ENCODE results near the gene CHMP2A. TPM values are rescaled to one million over a fixed set of nuclear protein-coding genes. Genes with fewer than 3 reads are reported as not detected.
A peak's percentile ranks its signal among the peaks of the same experiment; 100 is the strongest.

CHMP2A gene
- total RNA-seq, 1 donor from 2014 or later, result 98.8 TPM

DNA sequence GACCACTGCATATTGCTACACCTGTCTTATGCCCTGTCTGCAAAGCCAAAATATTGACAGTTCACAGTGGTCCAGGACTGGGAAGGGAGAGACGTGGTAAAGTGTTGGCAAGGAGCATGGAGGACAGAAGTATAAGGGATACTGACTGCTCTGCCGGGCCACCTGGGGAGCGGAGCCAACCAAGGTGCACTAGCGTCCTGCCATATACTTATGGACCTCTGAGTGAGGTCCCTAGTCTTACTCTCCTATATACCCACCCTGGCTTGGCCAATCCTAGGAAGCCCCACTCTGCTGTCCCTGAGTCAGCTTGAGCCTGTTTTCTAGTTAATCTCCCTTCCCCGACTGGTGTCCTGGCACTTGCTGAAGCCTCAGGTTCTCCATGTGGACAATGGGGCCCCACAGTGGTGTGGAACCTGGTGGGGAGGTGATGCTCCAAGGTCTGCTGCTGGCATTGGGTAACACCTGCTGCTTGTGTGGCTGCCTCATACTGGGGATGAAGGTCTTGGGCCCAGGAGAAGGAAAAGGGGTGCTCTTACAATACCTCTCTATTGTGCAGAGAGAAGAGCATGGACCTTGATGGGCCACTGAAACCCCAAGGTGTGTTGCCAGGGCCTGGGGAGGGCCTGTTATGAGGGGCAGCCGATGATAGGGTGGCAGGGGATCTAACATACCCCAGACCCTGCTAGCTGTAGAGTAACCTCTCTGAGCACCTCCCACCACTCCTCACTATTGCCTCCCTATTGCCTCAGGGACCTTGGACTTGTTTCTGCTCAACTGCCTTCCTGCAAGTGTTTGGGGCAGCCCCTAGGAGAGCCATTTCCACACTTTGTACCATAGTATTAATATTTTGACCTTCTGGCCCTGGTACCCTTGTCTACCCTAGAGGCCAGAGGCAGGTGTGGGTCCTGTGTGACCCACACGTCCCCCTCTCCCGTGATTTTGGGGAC is 17.8 kb downstream of the CHMP2A start:
- ATAC-seq, result peak; percentile 48

DNA sequence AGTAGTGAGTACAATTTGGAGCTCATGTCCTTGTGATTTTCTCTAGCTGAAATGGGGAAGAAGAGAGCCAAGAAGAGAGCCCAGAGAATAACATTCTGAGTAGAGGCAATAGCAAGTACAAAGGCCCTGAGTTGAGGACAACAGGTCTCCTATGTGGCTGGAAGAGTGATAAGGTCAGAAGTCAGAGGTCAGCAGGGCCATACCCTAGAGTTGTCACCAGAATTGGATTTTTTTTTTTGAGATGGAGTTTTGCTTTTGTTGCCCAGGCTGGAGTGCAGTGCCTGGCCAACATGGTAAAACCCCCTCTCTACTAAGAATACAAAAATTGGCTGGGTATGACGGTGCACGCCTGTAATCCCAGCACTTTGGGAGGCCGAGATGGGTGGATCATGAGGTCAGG is 19.0 kb downstream of the CHMP2A start:
- ATAC-seq, result no peak

DNA sequence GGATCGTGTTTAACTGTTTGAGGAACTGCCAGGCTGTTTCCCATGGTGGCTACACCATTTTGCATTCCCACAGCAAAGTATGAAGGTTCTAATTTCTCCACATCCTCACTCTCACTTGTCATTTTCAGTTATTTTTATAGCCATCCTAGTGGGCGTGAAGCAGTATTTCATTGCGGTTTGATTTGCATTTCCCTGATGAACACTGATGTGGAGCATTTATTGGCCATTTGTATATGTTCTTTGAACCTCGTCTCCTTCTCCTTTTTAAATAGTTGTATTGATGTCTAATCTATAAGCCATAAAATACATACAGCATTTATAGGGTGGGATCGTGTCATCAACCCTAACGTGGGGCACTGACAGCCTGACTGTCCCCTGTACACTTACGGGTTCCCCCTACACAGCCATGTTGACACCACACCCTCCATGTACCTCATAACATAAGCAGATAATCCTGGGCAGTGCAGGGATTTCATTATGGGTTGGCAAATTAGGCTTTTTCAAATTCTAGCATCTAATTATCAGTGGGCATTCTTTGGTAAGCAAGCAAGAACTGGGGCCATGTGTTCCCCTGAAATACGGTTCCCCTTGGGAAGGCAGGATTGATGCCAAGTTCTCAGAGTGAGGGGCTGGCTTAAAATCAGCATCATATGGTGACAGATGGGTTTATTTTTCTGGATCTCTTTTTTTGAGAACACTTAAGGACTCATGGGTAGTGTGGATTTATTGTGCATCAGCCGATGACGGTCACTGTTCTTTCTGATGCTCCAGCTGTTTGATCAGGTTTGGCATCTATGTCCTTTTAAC is 23.7 kb downstream of the CHMP2A start:
- no peak for ATAC-seq

DNA sequence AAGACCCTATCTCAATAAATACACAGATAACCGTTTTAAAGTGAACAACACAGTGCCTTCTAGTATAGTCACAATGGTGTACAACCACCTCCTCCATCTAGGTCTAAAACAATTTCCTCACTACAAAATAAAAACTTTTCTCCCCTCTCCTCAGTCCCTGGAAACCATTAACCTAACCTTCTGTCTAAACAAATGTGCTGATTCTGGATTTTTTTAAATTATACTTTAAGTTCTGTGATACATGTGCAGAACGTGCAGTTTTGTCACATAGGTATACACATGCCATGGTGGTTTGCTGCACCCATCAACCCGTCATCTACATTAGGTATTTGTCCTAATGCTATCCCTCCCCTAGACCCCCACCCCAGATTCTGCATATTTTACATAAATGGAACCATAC is 25.5 kb downstream of the CHMP2A start:
- ATAC-seq, result no peak

DNA sequence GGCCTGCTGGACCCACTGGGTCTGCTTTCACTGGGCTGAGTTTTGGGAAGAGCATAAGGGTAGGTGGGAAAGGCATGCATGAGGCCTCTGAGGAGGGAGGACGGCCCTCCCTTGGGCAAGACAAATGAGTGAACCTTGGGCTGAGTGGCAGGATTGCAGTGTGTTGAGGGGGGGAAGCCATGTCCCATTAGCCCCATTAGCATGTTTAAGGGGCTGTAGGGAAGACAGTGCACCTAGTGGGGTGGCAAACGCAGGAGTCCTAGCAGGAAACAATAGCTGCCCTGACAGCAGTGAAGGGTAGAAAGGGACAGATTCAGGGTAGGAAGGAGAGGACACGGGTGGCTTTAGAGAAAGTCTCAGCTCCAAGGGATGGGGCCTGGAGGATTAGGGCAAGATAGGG is 32.2 kb downstream of the CHMP2A start:
- ATAC-seq, result no peak

DNA sequence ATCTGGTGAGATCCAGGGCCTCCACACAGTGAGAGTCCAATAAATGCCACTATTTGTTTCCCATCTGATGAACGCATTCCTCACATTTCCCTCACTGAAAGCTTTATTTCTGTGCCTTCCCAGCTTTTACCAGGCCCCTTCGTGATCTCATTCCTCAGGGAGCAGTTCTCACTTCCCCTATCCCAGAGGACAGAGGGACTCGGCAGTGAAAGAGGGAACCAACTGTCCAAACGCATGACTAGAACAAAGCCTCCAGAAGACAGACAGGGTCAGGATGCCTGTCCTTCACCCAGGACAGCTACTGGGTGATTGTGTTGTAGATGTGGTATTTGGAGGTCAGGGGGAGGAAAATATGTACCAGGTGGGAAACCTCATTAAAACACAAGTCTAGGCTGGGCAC is 33.3 kb downstream of the CHMP2A start:
- ATAC-seq, result no peak

DNA sequence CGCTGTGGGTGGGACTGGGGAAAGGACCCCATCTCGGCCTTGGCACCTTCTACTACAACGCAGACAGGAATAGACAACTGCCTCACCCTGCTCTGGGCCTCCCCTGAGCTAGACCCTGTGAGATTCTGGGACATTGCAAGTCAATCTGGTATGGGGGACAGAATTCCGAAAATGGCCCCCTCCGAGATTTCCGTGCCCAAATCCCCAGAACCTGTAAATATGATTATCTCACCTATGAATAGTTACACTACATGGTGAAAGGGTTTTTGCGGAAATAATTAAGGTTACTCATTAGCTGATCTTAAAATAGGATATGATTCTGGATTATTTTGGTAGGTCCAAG is 34.7 kb downstream of the CHMP2A start:
- ATAC-seq, result no peak

DNA sequence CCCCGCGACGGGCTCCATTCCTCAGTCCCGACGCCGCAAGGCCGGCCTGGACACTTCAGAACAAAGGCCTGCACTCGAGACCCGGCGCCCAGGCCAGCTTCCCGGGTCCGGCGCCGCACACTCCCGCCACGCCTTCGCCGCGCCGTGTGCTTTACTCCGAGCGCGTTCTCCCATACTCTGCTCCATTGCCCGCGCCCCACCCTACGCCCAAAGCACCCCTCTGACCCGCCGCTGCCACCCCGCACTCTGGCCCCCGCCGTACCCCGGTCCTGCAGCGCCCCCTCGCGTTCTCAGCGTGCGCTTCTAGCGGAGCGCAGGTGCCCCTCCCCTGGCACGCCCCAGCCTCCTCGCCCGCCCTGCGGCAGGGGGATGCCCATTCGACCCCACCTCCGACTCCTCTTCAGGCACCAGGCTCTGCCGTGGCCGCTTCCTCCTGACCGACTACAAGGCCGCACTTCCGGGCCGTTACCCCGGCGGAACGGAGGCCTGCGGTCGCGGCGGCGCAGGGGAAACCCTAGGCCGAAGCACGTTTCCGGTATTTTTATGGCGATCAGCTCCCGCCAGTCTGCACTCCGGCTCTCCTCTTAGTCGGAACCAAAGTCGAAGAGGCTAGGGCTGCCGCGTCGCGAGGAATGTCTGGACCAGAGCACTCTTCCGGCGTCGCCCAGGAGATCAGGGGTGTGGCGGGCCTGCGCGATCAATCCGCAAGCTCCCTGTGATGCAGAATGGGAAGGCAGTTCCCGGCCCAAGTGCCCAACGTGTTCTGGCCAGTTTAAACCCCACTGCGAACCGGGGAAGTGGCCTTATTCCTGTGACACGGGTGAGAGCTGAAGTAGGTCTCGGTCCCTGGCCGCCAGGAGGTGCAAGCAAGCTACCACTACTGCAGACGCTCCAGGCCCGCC is 35.3 kb downstream of the CHMP2A start, which contains the start of gene ZBTB45:
Gene ZBTB45, minus strand, starts transcription at position 456 of the 902 bp plus-strand sequence. CDS start 2,137 bp downstream, outside the sequence.
- ATAC-seq, result peak; percentile 83

DNA sequence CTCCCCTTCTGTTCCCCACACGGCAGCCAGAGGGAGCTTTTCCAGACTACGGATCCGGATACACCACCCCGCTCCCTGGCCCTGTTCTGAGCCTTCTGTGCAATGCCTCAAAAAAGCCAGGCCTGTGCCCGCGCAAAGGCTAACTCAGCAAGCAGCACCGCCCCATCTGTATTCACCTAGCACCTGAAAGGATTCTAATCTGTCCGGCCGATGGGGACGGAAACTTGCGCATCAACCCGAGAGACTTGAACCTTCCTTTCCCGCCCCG is 35.9 kb downstream of the CHMP2A start:
- ATAC-seq, result peak; percentile 46

DNA sequence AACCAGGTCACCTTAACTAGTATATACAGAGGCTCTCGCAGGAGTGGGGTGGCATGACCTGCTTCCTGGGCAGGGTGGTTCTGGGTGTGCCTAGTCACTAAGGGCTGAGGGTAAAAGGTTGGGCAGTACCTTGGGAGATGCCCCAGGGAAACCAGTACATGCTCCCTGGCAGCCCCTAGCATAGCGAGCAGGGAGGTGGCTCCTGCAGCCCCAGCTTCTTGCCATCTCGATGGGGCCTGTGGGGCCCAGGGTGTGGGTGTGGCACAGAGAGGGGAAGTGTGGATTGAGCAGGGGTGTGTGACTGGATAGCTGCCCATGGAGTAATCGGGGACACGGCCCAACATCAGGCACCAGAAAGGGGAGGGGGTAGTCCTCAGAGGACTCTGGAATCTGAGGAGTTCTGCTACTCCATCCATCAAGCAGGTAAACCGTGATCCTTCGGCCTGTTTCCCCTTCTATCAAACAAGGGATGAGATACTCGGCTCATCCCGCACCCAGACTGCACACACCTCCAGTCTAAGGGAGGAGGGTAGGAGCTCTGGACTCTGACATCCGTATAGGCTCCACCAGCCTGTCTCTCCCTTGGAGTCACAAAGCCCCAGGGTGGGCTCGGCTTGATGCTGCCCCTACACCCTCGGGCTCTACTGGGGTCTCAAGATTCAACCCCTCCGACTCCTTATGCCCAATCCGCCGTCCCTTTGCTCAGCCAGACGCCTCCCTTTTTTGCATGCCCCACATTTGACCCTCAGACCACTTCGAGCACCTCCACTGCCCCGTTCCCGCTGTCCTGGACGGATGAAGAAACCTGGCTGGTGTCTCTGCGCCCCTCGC is 36.4 kb downstream of the CHMP2A start:
- ATAC-seq, result peak; percentile 11

DNA sequence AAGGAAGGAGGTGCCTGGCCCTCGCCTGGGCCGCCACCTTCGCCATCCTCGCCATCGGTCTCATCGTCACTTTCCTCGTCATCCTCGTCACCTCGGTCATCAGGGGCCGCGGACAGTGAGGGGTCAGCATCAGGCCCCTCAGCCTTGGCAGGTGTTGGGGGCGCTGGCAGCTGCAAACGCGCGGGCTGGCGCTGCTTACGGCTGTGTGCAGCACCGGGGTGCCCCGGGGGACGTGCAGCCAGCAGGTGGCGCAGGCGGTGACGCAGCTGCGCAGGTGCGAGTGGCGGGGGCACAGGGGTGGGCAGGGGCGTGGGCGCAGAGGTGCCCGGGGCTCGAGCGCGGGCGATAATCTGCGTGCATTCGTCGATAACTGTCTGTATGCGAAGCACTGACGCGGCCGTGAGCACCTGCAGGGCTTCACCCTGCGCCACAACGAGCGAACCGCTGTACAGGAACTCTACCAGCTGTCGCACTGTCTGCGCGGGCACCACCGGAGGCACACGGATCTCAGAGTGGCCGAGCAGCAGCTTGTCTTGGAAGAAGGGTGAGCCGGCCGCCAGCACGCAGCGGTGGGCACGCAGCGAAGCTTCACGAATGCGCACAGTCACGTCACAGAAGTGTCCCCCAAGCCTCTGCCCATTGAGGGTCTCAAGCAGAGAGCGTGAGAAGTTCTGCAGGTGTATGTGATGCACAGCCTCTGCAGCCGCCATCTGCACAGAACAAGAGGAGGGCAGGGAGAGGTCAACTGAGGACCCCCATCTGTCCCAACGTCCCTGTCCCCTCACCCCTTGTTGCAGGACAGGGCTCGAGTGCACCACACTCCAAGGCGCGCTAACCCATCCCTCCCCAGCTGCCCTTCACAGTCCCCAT is 37.7 kb downstream of the CHMP2A start:
- no peak for ATAC-seq

DNA sequence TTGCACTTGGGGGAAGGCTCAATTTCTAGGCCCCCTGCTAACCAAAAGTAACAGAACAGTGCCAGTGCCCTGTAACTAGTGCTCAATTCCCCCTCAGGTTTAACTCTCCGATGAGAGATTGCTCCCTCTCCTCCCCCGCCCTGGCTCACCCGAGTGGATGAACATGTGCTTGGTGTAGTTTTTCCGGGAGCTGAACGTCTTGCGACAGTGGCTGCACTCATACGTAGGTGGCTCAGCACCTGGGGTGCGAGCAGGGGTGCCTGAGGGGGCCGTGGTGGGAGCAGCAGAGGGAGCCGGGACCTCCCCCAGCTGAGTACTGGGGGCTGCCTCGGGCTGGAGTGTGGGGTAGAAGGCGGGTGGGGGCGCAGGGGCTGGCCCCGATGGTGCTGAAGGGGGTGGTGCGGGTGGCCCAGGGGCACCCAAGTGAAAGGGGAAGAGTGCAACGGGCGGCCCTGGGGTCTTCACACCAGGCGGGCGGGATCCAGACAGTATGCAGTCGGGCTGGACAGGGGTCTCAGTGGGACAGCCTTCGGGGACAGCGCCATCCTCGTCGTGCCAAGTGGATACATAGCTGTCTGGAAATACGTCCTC is 38.6 kb downstream of the CHMP2A start:
- ATAC-seq, result no peak

DNA sequence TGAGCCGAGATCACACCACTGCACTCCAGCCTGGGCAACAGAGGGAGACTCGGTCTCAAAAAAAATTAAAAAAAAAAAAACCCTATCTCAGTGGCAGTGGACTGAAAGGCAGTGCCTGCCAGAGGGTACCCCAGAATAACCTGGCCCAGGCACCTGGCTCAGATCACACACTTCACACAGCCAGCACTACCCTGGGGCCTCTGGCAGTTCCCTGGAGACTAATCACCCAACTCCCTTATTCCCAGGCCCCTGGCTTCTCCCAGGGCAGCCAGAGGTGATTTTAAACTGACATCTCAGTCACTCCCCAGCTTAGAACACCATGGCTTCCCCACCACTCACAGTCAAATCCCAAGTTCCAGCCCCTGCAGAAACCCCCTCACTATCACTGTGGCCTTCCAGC is 39.6 kb downstream of the CHMP2A start:
- no peak for ATAC-seq

DNA sequence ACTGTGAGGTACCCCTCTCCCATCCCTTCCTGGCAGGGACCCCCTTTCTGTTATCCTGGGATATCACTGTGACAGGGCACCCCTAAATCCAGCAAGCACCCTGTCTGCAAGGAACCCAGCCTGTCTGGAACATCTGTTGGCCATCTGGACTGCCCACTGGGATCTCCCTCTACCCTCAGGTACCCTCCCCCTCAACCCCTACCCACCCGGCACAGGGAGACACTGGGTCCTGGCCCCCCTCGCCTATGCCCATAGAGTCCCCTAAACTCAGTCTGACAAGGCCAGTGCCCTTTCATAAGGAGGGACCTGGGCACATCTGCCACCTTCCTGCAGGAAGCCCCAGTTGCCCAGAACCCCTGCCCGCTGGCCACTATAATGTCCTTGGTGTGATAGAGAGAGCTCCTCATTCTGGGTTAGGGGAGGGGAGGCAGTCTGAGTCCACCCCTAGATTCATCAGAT is 40.3 kb downstream of the CHMP2A start:
- ATAC-seq, result no peak

DNA sequence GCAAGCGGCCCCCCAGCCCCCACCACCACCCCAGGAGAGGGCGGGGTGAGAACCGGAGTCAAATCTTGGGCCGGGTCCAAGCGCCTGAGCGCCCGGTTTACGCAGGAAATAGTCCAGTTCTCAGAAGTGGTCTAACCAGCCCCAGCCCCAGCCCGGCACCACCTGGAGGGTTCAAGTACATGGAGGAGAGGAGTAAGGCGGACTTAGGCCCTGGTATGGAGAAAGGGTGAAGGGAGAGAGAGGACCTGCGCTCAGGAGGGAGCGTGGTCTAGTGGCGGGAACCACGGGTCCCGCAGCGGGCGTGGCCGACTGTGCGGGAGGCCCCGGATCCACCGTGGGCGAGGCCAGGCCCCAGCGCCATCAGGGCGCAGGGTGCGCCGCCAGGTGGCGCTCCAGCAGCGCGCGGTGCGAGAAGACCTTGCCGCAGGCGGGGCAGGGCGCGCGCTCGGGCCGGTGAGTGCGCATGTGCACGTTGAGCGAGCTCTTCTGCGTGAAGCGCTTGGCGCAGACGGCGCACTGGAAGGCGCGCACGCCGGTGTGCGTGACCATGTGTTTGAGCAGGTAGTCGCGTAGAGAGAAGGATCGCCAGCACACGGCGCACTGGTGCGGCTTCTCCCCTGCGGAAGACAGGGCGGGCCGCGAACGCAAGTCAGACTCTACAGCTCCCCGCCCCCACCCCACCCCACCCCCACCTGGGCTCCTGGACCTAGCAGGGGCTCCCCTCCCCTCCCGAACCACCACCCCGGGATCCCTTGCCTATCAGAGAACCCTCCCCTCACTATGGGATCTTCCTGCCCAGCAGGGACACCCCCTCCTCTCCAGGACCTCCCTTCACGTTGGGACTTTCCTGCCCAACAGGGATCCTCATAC is 41.0 kb downstream of the CHMP2A start:
- peak; percentile 84 for ATAC-seq

DNA sequence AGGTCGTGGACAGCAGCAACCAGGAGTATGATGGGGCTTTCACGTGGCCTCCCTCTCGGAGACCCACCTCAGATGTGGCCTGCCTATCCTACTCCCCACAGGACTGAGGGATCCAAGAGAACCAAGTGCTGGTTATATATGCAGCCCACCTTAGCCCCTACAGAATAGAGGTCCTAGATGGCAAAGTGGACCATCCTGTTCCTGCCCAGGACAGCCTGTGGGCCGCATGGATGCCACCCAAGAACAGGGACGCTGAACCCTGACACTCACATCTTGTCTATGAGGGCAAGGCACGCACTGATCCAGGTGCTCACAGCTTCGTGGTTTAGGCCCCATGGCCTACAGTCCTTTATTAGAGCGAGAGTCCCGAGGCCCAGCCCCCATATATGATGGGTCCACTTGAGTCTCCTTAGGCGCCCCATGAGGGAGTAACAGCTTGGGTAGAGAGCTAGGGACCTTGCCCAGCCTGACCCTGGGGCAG is 41.7 kb downstream of the CHMP2A start:
- no peak for ATAC-seq

DNA sequence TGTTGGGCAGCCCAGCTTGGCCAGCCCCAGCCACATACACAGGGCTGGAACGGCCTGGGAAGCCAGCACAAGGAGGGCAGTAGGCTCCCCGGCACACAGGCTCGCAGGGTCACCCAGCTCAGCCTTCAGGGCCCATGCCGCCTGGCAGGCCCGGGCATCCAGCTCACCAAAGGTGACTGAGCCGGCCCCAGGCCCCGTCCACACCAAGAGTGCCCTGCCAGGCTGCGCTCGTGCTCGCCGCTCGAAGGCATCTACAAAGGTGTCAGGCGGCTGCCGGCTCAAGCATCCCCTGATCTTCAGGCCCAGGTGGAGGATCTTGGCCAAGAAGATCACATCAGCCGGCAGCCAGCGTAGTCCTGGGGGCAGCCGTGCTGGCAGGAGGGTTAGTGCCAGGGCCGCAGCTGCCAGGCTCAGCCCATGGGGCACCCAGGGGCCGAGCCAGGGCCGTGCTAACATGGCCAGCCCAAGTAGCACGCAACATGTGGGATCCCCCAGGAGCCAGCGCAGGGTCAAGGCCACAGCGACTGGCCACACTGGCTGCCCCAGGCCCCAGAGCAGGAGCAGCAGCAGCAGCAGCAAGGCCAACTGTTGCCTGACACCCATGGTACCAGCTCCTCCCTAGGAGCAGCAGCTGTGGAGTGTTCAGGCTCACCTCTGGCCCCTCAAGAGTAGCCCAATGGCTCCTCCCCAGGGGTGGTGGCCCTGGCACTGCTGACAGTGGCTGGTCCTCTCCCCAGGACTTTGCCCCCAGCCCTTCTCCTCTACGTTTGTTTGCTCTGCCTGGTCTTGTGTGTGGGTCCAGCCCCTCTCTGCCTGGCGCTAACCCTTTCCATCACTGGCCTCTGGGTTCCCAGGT is 43.3 kb downstream of the CHMP2A start, which contains the start of gene SLC27A5:
Gene SLC27A5, minus strand, starts transcription at position 640 of the 856 bp plus-strand sequence. Its CDS starts 37 bp downstream, at position 603.
- no peak for ATAC-seq

All from esophagus mucosa (tissue), 1 donor.